NCI-H146 (cell line): ENCODE results near the gene ANKRD55.
"Not testable (repeated sequence)": the region's sequence is repeated elsewhere in the genome, so short reads cannot be mapped to it uniquely, and the experiment has no call there.

Experiments used
- DNase-seq: peaks from one replicate; lab custom pipeline; 2025; lab: John Stamatoyannopoulos, UW

The ANKRD55 gene

DNA sequence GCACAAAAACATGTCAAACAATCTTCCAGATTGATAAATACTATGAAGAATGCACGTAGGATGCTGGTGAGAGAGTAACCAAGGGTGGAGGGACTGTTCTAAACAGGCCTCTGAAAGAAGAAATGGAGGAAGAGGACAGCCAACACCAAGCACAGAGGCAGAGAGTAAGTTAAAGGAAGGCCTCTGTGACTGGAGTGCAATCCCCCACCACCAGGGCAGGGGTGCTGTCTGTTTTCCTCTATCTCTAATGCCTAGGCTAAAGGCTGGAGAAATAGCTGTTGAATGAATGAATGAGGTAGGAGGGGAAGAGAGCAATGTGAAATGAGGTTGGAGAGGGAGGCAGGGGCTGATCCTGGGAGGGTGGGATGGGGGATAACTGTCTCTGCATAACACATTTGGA is 88.9 kb downstream of the ANKRD55 start:
- DNase-seq, result no peak

DNA sequence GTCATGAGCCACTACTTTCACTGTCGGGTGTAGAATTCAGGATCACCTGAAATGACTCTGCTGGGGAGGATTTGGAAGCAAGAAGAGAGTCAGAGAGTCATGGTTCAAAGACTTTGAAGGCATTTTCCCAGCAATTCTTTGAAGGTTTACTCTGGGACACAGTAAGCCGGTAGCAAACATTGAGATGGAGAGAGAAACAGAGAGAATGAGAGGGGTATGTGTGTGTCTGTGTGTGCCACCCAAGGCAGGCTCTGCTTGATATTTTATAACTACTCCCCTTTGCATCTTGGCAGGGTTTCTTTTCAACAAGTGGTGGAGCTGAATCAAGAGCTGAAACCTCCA is 89.8 kb downstream of the ANKRD55 start:
- no peak for DNase-seq

DNA sequence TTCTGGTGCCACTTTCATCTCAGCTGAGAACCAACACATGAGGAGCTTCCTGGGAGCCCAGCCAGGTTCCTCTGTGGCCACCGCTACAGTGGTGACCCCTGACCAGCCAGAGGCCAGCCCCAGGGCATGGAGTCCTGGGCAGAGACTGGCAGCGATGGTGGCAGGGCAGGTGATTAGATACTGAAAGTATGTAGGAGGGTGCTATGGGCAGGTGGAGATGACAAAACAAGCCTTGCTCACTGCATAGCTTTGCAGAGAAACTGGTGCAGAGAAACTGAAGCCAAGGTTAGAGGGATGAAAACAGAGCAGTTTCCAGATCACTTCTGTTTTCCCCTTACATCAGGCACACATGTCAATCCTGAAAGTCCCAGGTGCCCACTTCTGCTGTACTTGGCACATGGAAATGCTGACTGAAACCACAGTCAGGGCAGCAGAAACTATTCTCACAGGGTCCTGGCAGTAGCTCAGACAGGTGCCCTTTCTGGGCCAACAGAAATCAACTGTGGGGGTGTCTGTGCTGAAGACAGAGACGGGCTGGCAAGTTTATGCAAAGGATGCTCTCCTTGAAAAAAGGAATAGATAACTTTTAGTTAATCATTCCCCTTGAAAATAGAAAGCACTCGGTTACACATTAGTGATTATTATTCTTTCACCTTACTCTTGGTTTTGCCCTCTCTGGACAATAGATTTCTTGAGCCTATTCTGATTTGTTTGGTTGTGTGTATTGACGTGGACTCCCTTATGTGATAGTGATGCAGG is 90.3 kb downstream of the ANKRD55 start:
- no peak for DNase-seq

GRCh38 chr5:56142233-56142613 is 90.9 kb downstream of the ANKRD55 start:
- DNase-seq, result no peak

GRCh38 chr5:56140073-56140472 is 93.1 kb downstream of the ANKRD55 start:
- DNase-seq, result no peak

- no peak for DNase-seq
These were observed 102.5 kb downstream of the ANKRD55 start for GRCh38 chr5:56130664-56131063.

- DNase-seq, result no peak
These were observed 103.8 kb downstream of the ANKRD55 start for GRCh38 chr5:56129288-56129687.

DNA sequence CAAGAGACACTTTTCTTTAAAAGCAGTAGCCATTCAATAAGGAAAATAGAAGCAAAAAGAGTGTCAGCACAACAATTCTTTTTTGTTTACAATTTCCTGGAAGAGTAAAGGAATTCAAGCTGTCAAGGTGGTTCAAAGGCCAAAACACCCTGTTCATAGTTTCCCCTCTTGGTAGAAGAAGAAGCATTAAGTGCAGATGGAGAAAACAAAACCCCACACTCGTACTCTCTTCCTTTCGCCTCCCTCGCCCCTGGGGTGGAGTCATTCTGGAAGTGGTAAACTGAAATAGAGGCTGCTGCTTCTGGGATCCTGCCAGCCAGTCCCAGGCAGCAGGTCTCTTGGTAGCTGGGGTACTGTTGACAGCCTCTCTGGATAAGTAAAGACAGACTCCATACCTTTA is 105.0 kb downstream of the ANKRD55 start:
- no peak for DNase-seq

DNA sequence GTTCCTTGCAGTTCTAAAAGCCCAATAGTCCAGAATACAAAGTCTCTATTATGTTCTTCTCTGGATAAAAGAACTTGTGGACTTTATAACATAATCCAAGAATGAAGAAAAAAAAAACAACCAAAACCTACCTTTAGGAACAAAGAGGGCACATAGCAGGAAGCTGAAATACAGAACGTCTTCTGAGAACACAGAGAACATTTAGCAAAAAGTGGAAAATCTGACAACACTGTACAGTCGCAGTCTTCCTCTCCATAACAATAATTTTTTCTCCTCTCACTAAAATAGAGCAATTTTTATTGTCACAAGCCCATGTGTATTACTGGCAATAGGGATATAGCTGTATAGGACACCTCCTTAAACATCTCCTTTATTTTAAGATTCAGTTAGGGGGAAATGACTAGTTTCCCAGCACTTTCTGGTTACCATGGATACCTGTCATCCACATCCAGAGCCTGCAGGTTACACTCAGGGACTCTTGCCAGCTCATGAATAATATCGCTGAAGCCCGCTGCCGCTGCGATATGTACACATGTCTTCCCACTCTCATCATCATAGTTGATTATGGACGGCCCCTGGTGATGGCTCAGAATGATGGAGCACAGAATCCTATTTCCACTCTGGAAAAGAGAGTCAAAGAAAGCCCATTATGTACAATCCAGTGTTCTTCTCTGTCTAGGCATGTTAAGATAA is 106.5 kb downstream of the ANKRD55 start:
- no peak for DNase-seq

- peak; percentile 0 for DNase-seq
These were observed 109.4 kb downstream of the ANKRD55 start for GRCh38 chr5:56123531-56124243.

- not testable (repeated sequence) for DNase-seq
These were observed 110.7 kb downstream of the ANKRD55 start for GRCh38 chr5:56122360-56122985.

DNA sequence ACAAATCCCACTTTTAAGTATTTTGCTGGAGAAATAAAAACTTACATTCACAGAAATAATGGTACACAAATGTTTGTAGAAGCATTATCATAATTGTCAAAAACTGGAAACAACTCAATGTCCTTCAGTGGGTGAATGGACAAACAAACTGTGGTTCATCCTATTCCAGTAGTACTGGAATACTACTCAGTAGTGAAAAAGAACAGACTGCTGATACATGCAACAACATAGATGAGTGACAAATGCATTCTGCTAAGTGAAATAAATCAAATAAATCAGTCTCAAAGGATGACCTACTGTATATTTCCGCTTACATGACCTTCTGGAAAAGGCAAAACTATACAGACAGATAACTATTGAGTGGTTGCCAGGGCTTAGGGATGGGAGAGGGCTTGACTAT is 114.1 kb downstream of the ANKRD55 start:
- no peak for DNase-seq

DNA sequence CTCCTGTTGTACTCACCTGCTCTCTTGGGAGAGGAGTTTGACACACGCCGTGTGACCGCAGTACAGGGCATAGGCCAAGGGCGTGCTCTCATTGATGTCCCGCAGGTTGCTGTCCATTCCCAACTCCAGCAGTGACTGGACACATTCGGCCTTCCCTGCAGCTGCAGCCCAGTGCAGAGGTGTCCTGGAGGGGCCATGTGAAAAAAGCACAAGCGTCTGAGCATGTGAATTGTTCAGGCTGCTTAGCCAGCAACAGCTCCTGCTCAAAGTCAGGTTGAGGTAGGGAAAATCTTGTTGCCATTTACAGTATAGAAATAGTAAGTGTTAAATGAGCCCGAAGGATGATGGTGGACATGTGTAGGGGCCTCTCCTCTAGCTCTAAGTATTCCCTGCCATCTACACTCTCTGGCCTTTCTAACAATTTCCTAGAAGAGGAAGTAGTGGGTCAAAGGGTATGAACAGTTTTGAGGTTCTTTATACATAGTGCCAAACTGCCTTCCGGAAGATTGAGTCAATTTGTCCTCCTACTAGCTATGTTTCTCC is 116.5 kb downstream of the ANKRD55 start:
- DNase-seq, result no peak

DNA sequence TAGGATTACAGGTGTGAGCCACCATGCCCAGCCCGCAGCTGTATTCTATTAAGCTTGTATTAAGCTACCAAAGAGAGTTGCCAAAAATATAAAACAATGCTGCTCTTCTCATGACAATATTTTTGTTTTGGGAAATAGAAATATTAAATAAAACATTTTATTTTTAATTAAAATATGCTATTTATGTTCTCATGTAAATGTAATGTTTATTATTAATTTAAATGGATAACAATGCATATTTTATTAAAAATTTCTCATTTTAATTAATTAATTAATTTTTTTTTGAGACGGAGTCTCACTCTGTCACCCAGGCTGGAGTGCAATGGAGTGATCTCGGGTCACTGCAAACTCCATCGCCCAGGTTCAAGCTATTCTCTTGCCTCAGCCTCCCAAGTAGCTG is 117.5 kb downstream of the ANKRD55 start:
- no peak for DNase-seq

DNA sequence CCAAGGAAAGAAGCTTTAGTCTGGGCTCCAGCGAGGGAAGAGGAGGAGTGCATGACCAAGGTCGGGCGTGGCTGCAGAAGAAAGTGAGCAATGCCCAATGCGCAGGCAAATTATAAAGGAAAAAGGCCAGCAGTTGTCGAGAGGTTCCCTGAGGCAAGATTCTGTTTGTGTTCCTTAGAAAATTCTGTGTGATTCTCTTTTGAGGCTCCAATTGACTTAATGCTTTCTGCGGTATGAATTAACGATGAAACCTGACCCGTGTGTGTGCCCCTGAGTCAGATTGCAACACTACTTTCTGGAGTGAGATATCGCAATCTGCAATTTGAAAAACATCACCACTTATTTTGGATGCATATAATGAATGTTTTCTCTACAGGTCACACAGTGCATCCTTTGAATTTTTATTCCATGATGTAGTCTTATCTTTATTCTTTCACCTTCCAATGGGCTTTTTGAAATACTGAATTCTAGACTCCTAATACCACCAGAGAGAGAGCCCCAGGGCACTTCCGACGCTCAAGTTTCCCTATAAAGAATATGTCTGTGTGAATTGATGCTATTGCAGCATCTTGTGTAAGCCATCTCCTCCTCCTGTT is 120.5 kb downstream of the ANKRD55 start:
- DNase-seq, result no peak

- DNase-seq, result no peak
These were observed 121.7 kb downstream of the ANKRD55 start for GRCh38 chr5:56111404-56111781.

DNA sequence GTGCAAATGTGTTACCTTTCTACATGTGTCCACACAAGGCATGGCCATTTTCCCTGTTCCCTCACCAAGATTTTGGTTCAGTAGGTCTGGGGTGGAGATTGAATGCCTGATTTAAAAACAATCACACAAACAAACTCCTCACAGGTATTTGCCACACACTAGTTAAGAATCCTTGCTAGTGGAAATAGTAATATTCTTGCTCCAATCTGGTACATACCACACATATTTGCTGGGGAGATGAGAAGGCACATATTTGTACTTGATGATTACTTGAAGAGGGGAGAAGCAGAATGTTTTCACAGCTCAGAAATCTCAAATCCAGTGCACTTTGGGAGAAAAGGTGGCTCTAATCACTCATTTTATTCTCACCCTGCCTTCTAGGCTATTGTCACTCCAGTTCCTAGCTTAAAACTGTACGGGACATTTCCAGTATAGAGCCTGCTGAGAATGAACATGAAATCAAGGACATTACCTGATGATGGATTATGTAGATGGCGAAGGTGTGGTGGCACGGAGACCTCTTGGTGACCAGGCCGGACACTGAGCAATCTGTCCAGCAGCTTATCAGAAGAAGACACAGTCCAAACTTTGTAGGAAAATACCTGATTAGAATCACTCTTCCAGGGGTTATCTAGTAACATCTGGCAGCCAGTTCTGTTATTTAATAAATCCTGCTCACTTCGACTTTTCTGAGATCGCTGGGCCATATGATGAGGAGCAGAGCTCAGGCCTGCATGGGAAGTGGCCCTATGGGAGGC is 122.3 kb downstream of the ANKRD55 start:
- no peak for DNase-seq

- no peak for DNase-seq
These were observed 124.9 kb downstream of the ANKRD55 start for GRCh38 chr5:56108246-56108645.

DNA sequence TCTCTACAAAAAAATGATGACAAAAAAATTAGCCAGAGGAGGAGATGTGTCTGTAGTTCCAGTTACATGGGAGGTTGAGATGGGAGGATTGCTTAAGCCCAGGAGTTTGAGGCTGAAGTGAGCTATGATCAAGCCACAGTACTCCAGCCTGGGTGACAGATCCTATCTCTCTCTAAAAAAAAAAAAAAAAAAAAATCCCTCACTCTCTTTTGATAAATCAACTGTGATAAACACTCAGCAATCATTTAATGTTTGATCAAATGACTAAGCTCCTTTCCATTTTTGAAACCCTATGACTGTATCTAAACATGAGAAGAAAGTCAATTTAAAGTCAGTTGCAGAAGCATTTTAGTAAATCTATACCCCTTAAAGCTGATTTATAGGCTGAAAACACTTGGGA is 126.3 kb downstream of the ANKRD55 start:
- DNase-seq, result no peak

GRCh38 chr5:56105511-56106291 is 127.4 kb downstream of the ANKRD55 start:
- no peak for DNase-seq

- DNase-seq, result no peak
These were observed 130.2 kb downstream of the ANKRD55 start for GRCh38 chr5:56102889-56103288.
